Glutamatergic neuron (in vitro differentiated cells): ENCODE measurements around the gene COBL. TPM values are rescaled to one million over a fixed set of nuclear protein-coding genes. Genes with fewer than 3 reads are reported as not detected.

Source experiments
- DNase-seq: peaks from one replicate; pipeline ENCODE4 v3.0.0; 2022
- H3K27ac Mint-ChIP-seq: one replicate; pipeline ENCODE4 v1.8.0; 2020; ENCODE audit warnings: mild to moderate bottlenecking, mixed read lengths, inconsistent platforms; ENCODE audit not compliant: unreplicated experiment
- H3K27me3 Mint-ChIP-seq: one replicate; pipeline ENCODE4 v1.8.0; 2020; ENCODE audit warnings: mild to moderate bottlenecking, moderate library complexity, mixed read lengths, inconsistent platforms; ENCODE audit not compliant: unreplicated experiment
- H3K36me3 Mint-ChIP-seq: one replicate; pipeline ENCODE4 v1.8.0; 2020; ENCODE audit warnings: mild to moderate bottlenecking, mixed read lengths, inconsistent platforms; ENCODE audit not compliant: unreplicated experiment
- H3K4me1 Mint-ChIP-seq: one replicate; pipeline ENCODE4 v1.8.0; 2020; ENCODE audit warnings: mild to moderate bottlenecking, low read depth, mixed read lengths, inconsistent platforms; ENCODE audit not compliant: unreplicated experiment
- H3K4me3 Mint-ChIP-seq: one replicate; pipeline ENCODE4 v1.8.0; 2020; ENCODE audit warnings: mild to moderate bottlenecking, mixed read lengths, inconsistent platforms; ENCODE audit not compliant: unreplicated experiment
- H3K9me3 Mint-ChIP-seq: one replicate; pipeline ENCODE4 v1.8.0; 2020; ENCODE audit warnings: mild to moderate bottlenecking, moderate library complexity, mixed read lengths, inconsistent platforms; ENCODE audit not compliant: unreplicated experiment
- CTCF ChIP-seq: fragments of 200-600 bp; sonication (generic); IDR thresholded peaks from one replicate; pipeline ENCODE4 v1.5.0; 2021; ENCODE audit not compliant: partially characterized antibody, unreplicated experiment
- total RNA-seq: library from RNA; stranded (reverse); fragmentation: NEBNext Ultra II Directional; extraction: Animal tissue kit (Norgen Biotek cat#: 25700); gene quantifications from one replicate; pipeline ENCODE4 v1.2.1, GENCODE V29; 2021; ENCODE audit not compliant: unreplicated experiment

Gene COBL
- total RNA-seq, 1 donor from 2014 or later, result 3.3 TPM

DNA sequence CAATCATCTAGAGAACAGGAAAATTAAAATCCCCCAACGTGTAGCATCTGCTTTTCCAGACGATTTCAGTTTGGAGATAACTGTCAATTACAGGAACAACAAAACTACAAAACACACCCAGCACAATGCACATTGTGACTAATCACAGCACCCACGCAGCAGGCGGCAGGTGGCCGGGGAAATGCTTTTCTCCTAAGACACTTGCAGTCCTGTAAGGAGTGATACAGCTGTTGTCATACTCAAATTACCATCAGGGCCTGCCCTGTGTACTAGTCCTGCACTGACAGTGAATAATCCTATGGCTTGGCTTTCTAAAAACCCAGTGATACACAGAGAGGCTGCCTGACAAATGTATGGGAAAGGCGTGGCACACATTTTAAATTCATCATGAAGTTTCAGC lies 37.8 kb downstream of the COBL start:
- H3K4me1 Mint-ChIP-seq, result peaks cover 40% of the 10 kb centered on the region
- H3K4me3 Mint-ChIP-seq, result peak overlapping the region; percentile 25
- peaks cover 5% of the 10 kb centered on the region for H3K9me3 Mint-ChIP-seq
- peak; percentile 43 for DNase-seq
- no peak for TF ChIP-seq CTCF
- peaks cover 9% of the 10 kb centered on the region for H3K27me3 Mint-ChIP-seq
- H3K36me3 Mint-ChIP-seq, result no peaks in the 10 kb centered on the region
- peak overlapping the region; percentile 74 for H3K27ac Mint-ChIP-seq

- H3K27me3 Mint-ChIP-seq, result peaks cover 7% of the 10 kb centered on the region
- no peaks in the 10 kb centered on the region for H3K36me3 Mint-ChIP-seq
- peaks cover 40% of the 10 kb centered on the region for H3K4me1 Mint-ChIP-seq
- H3K9me3 Mint-ChIP-seq, result peaks cover 5% of the 10 kb centered on the region
- no peak overlapping the region for H3K27ac Mint-ChIP-seq
- no peak for DNase-seq
- TF ChIP-seq CTCF, result no peak
- no peak overlapping the region for H3K4me3 Mint-ChIP-seq
These were observed 39.6 kb downstream of the COBL start for GRCh38 chr7:51276967-51277366.

DNA sequence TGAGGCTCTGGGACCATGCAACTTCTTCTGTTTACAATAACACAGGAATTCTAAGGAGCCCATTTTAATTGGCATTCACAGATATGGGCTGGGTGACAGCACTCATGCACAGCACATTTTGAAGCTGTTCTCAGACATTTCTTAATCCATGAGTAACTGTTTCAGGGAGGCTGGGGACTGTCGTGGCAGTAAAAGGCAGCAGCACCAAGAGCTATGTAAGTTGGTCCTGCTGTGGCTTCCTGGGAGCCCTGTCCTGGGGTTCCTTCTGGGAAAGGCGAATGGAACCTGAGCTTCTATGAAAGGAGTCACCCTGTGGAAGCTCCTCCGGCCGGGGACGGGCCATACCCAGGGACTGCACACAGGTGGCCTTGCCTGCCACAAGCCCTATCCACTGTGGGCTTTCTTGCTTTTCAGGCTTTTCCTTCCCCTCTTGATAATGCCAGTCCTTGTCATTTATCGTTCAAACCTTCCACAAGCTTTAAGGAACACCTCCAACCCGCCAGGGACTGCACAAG lies 40.5 kb downstream of the COBL start:
- DNase-seq, result no peak
- Mint-ChIP-seq H3K4me3 (no peak overlapping the region), H3K9me3 (peaks cover 5% of the 10 kb centered on the region), H3K27me3 (peaks cover 7% of the 10 kb centered on the region), H3K36me3 (no peaks in the 10 kb centered on the region), H3K27ac (no peak overlapping the region), H3K4me1 (peaks cover 40% of the 10 kb centered on the region)
- no peak for TF ChIP-seq CTCF

DNA sequence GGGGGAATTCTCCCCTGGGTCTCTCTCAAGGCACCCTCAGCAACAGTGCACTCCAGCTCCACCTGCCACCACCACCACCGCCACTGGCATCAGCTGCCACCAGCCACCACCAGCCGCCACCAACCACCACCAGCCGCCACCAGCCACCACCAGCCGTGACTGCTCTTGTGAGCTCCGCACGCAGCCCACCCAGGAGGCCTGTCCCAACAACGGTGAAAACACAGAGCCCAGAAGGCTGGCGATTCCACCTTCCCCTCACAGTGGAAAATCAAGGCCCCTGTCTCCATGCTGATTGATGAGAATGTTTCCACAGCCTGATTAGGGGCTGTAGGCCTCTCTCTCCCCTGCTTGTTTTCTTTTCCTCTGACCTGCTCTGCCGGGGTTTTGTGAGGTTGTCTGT lies 41.1 kb downstream of the COBL start:
- TF ChIP-seq CTCF, result no peak
- Mint-ChIP-seq H3K4me1 (peaks cover 37% of the 10 kb centered on the region), H3K36me3 (no peaks in the 10 kb centered on the region), H3K27ac (no peak overlapping the region), H3K9me3 (peaks cover 5% of the 10 kb centered on the region), H3K27me3 (peaks cover 7% of the 10 kb centered on the region), H3K4me3 (no peak overlapping the region)
- no peak for DNase-seq

- Mint-ChIP-seq H3K27ac (no peak overlapping the region), H3K36me3 (no peaks in the 10 kb centered on the region), H3K4me1 (peaks cover 32% of the 10 kb centered on the region), H3K4me3 (no peak overlapping the region), H3K9me3 (peaks cover 5% of the 10 kb centered on the region), H3K27me3 (peaks cover 7% of the 10 kb centered on the region)
- TF ChIP-seq CTCF, result no peak
- DNase-seq, result no peak
These were observed 41.7 kb downstream of the COBL start for GRCh38 chr7:51274955-51275354.
